ENCODE results near the gene LNX2.

- TF ChIP-seq CTCF (IDR thresholded peaks at IDR 0.05; ENCODE audit: insufficient read depth, low read length), result no peak
- no peak for TF ChIP-seq GABPA (IDR thresholded peaks at IDR 0.05; ENCODE audit: low read depth)
Measured at GRCh38 chr13:27601208-27601607, 19.1 kb downstream of the LNX2 start.

All from HL-60 (cell line).